NT2/D1 (cell line): Measurements from ENCODE around the gene GBX2.

Source experiments
- YY1 ChIP-seq: IDR thresholded peaks from 2 replicates; pipeline ENCODE4 v1.6.1; 2011; ENCODE audit not compliant: insufficient read length, insufficient read depth
- ZNF274 ChIP-seq: IDR thresholded peaks from 2 replicates; pipeline ENCODE4 v1.6.1; 2011; ENCODE audit warnings: mild to moderate bottlenecking, low read depth, low read length

DNA sequence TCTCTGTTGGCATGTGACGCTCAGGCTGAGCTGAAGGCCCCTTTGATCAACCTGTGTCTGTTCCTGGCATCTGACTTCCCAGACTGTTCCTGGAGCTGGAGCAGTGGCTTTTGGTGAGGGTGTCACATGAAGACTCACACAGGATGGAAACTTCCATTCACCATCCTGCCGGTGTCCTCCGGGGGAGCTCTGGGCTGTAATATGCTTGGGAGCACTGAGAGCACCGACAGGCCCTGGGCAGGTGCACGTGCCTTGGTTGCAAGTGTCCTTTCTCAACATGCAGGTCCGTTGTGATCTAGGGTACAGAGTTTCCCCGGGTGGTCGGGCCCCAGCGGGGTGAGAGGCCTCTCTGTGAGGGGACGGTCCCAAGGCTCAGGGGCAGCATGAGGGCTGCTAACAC, 24.8 kb upstream of the GBX2 start:
- no peak for TF ChIP-seq ZNF274
- no peak for TF ChIP-seq YY1
